ENCODE results near the gene ETV3.

Gene ETV3

DNA sequence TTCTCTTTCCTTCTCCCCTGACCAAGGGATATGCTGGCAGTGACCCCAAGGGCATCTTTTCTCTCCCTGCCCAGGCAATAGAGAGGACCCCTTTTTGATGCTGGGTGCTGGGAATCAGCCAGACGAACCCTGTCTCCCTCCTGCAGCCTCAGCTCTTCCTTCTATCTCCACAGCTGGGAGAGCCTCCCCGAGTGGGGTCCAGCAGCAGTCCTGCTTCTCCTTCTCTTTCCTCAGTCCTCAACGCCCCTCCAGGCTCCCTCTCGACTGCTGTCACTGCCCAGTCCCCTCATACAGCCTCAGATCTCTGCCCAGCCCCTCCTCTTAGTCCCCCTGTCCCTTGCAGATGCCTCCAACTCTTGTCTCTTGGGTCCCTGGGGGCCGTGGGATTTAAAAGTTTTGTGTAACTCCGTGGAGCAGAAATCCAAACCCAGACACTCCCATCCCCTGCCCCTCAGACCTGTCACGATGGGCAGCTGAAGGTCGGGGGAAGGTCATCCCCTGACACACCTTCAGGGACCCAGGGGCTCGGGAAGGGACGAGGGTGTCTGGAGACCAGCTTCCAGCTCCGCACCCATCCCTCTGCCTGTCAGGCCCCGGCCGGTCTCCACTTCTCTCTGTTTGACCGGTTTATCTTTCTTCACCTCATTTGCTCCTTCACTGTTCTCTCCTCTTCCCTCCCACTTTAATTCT is 32.8 kb downstream of the ETV3 start:
- Histone ChIP-seq H3K79me2 (ENCODE audit: control insufficient read depth, low read length) (no peaks in the 10 kb centered on the region), H3F3A (ENCODE audit: control insufficient read depth, insufficient read depth) (no peaks in the 10 kb centered on the region), H3K9me3 (ENCODE audit: control insufficient read depth, insufficient read depth, low read length) (no peaks in the 10 kb centered on the region), H3K4me2 (ENCODE audit: low read length) (no peak overlapping the region), H3K36me3 (ENCODE audit: control insufficient read depth, low read length) (no peaks in the 10 kb centered on the region), H4K20me1 (ENCODE audit: control insufficient read depth, insufficient read depth, low read depth, low read length) (no peaks in the 10 kb centered on the region), H3K9me2 (replicated peaks; ENCODE audit: control insufficient read depth, low read length) (no peaks in the 10 kb centered on the region), H3K27me3 (ENCODE audit: control insufficient read depth, low read length) (peaks cover 76% of the 10 kb centered on the region), H3K4me1 (ENCODE audit: control insufficient read depth, low read length) (0 out of 2 replicates have a peak, but pooled peaks cover 5% of the 10 kb centered on the region), H3K27ac (ENCODE audit: low read depth, low read length) (no peak overlapping the region), H3K4me3 (ENCODE audit: low read length) (no peak overlapping the region)
- no peak for TF ChIP-seq CTCF (IDR thresholded peaks at IDR 0.05; ENCODE audit: low read depth, low read length, poor library complexity, severe bottlenecking)
- no peak for TF ChIP-seq EZH2phosphoT487 (IDR thresholded peaks at IDR 0.05; ENCODE audit: borderline replicate concordance, low read length)

DNA sequence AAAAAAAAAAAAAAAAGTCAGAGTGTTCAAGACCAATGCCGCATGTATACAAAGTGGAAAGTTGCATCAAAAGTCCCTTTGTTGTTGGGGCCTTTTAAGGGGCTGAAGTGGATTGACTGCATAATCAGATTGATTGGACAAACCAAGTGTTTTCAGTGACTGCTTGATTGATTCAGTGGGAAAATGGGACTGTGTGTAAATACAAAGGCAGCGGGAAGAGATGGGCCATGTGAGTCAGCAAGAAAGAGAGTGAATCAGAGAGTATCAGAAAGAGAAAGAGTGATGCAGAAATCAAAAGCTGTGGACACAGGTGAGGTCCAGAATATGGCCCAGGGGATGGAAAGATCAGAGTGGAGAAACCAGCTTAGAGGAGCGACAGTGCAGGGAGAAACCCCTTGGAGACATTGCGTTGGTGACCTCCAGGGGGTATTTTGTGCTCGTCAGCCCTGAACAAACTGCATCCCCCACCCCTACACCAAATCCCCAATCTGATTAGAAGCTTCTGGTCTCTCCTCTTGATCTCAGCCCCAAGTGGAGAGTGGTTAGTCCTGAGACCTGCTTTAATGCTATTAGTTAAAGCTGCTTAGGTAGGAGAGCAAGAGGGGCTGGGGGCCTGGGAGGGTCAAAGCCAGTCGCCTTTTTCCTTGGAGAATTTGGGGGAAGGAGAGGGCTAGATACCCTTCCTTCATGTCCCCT is 33.4 kb downstream of the ETV3 start:
- no peak overlapping the region for H3K27ac ChIP-seq (ENCODE audit: low read depth, low read length)
- no peaks in the 10 kb centered on the region for H4K20me1 ChIP-seq (ENCODE audit: control insufficient read depth, insufficient read depth, low read depth, low read length)
- 0 out of 2 replicates have a peak, but pooled peaks cover 5% of the 10 kb centered on the region for H3K4me1 ChIP-seq (ENCODE audit: control insufficient read depth, low read length)
- no peak overlapping the region for H3K4me3 ChIP-seq (ENCODE audit: low read length)
- H3F3A ChIP-seq (ENCODE audit: control insufficient read depth, insufficient read depth): no peaks in the 10 kb centered on the region
- no peaks in the 10 kb centered on the region for H3K79me2 ChIP-seq (ENCODE audit: control insufficient read depth, low read length)
- no peaks in the 10 kb centered on the region for H3K9me3 ChIP-seq (ENCODE audit: control insufficient read depth, insufficient read depth, low read length)
- H3K4me2 ChIP-seq (ENCODE audit: low read length): no peak overlapping the region
- no peaks in the 10 kb centered on the region for H3K9me2 ChIP-seq (replicated peaks; ENCODE audit: control insufficient read depth, low read length)
- TF ChIP-seq CTCF (IDR thresholded peaks at IDR 0.05; ENCODE audit: low read depth, low read length, poor library complexity, severe bottlenecking) (no peak), EZH2phosphoT487 (IDR thresholded peaks at IDR 0.05; ENCODE audit: borderline replicate concordance, low read length) (no peak)
- H3K27me3 ChIP-seq (ENCODE audit: control insufficient read depth, low read length): peaks cover 74% of the 10 kb centered on the region
- H3K36me3 ChIP-seq (ENCODE audit: control insufficient read depth, low read length): no peaks in the 10 kb centered on the region

- no peak overlapping the region for H3K27ac ChIP-seq (ENCODE audit: low read depth, low read length)
- no peaks in the 10 kb centered on the region for H3F3A ChIP-seq (ENCODE audit: control insufficient read depth, insufficient read depth)
- TF ChIP-seq EZH2phosphoT487 (IDR thresholded peaks at IDR 0.05; ENCODE audit: borderline replicate concordance, low read length) (no peak), CTCF (IDR thresholded peaks at IDR 0.05; ENCODE audit: low read depth, low read length, poor library complexity, severe bottlenecking) (no peak)
- H3K9me2 ChIP-seq (replicated peaks; ENCODE audit: control insufficient read depth, low read length): no peaks in the 10 kb centered on the region
- no peak overlapping the region for H3K4me2 ChIP-seq (ENCODE audit: low read length)
- peaks cover 61% of the 10 kb centered on the region for H3K27me3 ChIP-seq (ENCODE audit: control insufficient read depth, low read length)
- H4K20me1 ChIP-seq (ENCODE audit: control insufficient read depth, insufficient read depth, low read depth, low read length): no peaks in the 10 kb centered on the region
- H3K79me2 ChIP-seq (ENCODE audit: control insufficient read depth, low read length): no peaks in the 10 kb centered on the region
- no peaks in the 10 kb centered on the region for H3K36me3 ChIP-seq (ENCODE audit: control insufficient read depth, low read length)
- H3K4me3 ChIP-seq (ENCODE audit: low read length): no peak overlapping the region
- H3K9me3 ChIP-seq (ENCODE audit: control insufficient read depth, insufficient read depth, low read length): no peaks in the 10 kb centered on the region
- 0 out of 2 replicates have a peak, but pooled peaks cover 5% of the 10 kb centered on the region for H3K4me1 ChIP-seq (ENCODE audit: control insufficient read depth, low read length)
Measured at GRCh38 chr1:157103268-157103667, 34.9 kb downstream of the ETV3 start.
